ENCODE results near the gene LRIG1.

The LRIG1 gene

GRCh38 chr3:66500576-66501482 lies at the start of gene LRIG1:
Gene LRIG1, minus strand, starts transcription at chr3:66501022. Its CDS starts 615 bp downstream, at chr3:66500407.
- DNase-seq (ENCODE audit: low spot score), result peak; percentile 96
- in situ Hi-C loops (cut with MboI; ENCODE audit: low pct_unique_long_range_greater_than_20kb, low sequenced_read_pairs, unreplicated experiment), result no loop called here
- TF ChIP-seq CTCF (IDR thresholded peaks at IDR 0.05; ENCODE audit: extremely low read depth, insufficient read depth, missing control alignments), result peak; percentile 24

GRCh38 chr3:66544619-66545429 lies 44.0 kb upstream of the LRIG1 start:
- no peak for DNase-seq (ENCODE audit: low spot score)
- in situ Hi-C loops (cut with MboI; ENCODE audit: low pct_unique_long_range_greater_than_20kb, low sequenced_read_pairs, unreplicated experiment), result no loop called here

GRCh38 chr3:66542153-66542552 lies 41.3 kb upstream of the LRIG1 start:
- DNase-seq (ENCODE audit: low spot score), result no peak
- in situ Hi-C loops (cut with MboI; ENCODE audit: low pct_unique_long_range_greater_than_20kb, low sequenced_read_pairs, unreplicated experiment), result no loop called here
- no peak for TF ChIP-seq CTCF (IDR thresholded peaks at IDR 0.05; ENCODE audit: extremely low read depth, insufficient read depth, missing control alignments)

More at GRCh38 chr3:66544619-66545429, 44.0 kb upstream of the LRIG1 start:
- TF ChIP-seq CTCF (IDR thresholded peaks at IDR 0.05; ENCODE audit: extremely low read depth, insufficient read depth, missing control alignments), result no peak

- TF ChIP-seq CTCF (IDR thresholded peaks at IDR 0.05; ENCODE audit: extremely low read depth, insufficient read depth, missing control alignments), result no peak
- in situ Hi-C loops (cut with MboI; ENCODE audit: low pct_unique_long_range_greater_than_20kb, low sequenced_read_pairs, unreplicated experiment), result no loop called here
- DNase-seq (ENCODE audit: low spot score), result no peak
Observed at GRCh38 chr3:66539466-66539989, 38.7 kb upstream of the LRIG1 start.

GRCh38 chr3:66538390-66538789 lies 37.6 kb upstream of the LRIG1 start:
- TF ChIP-seq CTCF (IDR thresholded peaks at IDR 0.05; ENCODE audit: extremely low read depth, insufficient read depth, missing control alignments), result no peak
- DNase-seq (ENCODE audit: low spot score), result no peak
- in situ Hi-C loops (cut with MboI; ENCODE audit: low pct_unique_long_range_greater_than_20kb, low sequenced_read_pairs, unreplicated experiment), result no loop called here

- in situ Hi-C loops (cut with MboI; ENCODE audit: low pct_unique_long_range_greater_than_20kb, low sequenced_read_pairs, unreplicated experiment), result no loop called here
- no peak for TF ChIP-seq CTCF (IDR thresholded peaks at IDR 0.05; ENCODE audit: extremely low read depth, insufficient read depth, missing control alignments)
- DNase-seq (ENCODE audit: low spot score), result no peak
Observed at GRCh38 chr3:66537735-66538134, 36.9 kb upstream of the LRIG1 start.
